Measurements from ENCODE around the gene OR6N2. TPM values are rescaled to one million over a fixed set of nuclear protein-coding genes. Genes with fewer than 3 reads are reported as not detected.

Gene OR6N2
- total RNA-seq, 1 experiment from 2014 or later, result not detected

GRCh38 chr1:158800526-158800925 lies 19.5 kb upstream of the OR6N2 start:
- H3K36me3 ChIP-seq (ENCODE audit: control insufficient read depth, insufficient read depth, low read length), result no peaks in the 10 kb centered on the region
- H3K9me3 ChIP-seq, result no peaks in the 10 kb centered on the region
- no peak for DNase-seq
- no peaks in the 10 kb centered on the region for H3K27me3 ChIP-seq (replicated peaks; ENCODE audit: control insufficient read depth, insufficient read depth, low read length)
- no peaks in the 10 kb centered on the region for H3K4me1 Mint-ChIP-seq (ENCODE audit: low read depth, unreplicated experiment)
- no peaks in the 10 kb centered on the region for H3K36me3 Mint-ChIP-seq (ENCODE audit: insufficient read depth, unreplicated experiment)
- intact Hi-C loops (cut with micrococcal nuclease; ENCODE audit: unreplicated experiment), result no loop called here
- peaks cover 3% of the 10 kb centered on the region for H3K27me3 Mint-ChIP-seq (ENCODE audit: insufficient read depth, unreplicated experiment)
- no TSS peak for BruUV-seq (replicated peaks)
- H3K9me3 Mint-ChIP-seq (ENCODE audit: unreplicated experiment), result no peaks in the 10 kb centered on the region
- ChIA-PET CTCF (no interaction called here), POLR2A (no interaction called here)
- H3K4me3 ChIP-seq (ENCODE audit: low read depth, low read length), result no peak overlapping the region
- no peak for TF ChIP-seq CTCF (IDR thresholded peaks at IDR 0.05; ENCODE audit: insufficient read depth in 1 of 2, low read depth in 1 of 2, low read length in 1 of 2, severe bottlenecking in 1 of 2, unreplicated experiment in 1 of 2)
- H3K4me3 Mint-ChIP-seq (ENCODE audit: unreplicated experiment), result no peak overlapping the region
- H3K4me1 ChIP-seq, result no peaks in the 10 kb centered on the region
- H3K27ac Mint-ChIP-seq (ENCODE audit: unreplicated experiment), result no peak overlapping the region

- Histone ChIP-seq H3K4me3 (ENCODE audit: low read depth, low read length) (no peak overlapping the region), H3K9me3 (no peaks in the 10 kb centered on the region), H3K27me3 (replicated peaks; ENCODE audit: control insufficient read depth, insufficient read depth, low read length) (no peaks in the 10 kb centered on the region), H3K4me1 (no peaks in the 10 kb centered on the region), H3K36me3 (ENCODE audit: control insufficient read depth, insufficient read depth, low read length) (no peaks in the 10 kb centered on the region)
- DNase-seq, result no peak
- no peaks in the 10 kb centered on the region for H3K4me1 Mint-ChIP-seq (ENCODE audit: low read depth, unreplicated experiment)
- POLR2A ChIA-PET, result no interaction called here
- no peak for TF ChIP-seq CTCF (IDR thresholded peaks at IDR 0.05; ENCODE audit: insufficient read depth in 1 of 2, low read depth in 1 of 2, low read length in 1 of 2, severe bottlenecking in 1 of 2, unreplicated experiment in 1 of 2)
- peaks cover 3% of the 10 kb centered on the region for H3K27me3 Mint-ChIP-seq (ENCODE audit: insufficient read depth, unreplicated experiment)
- CTCF ChIA-PET, result no interaction called here
- H3K27ac Mint-ChIP-seq (ENCODE audit: unreplicated experiment), result no peak overlapping the region
- H3K4me3 Mint-ChIP-seq (ENCODE audit: unreplicated experiment), result no peak overlapping the region
- no peaks in the 10 kb centered on the region for H3K36me3 Mint-ChIP-seq (ENCODE audit: insufficient read depth, unreplicated experiment)
- H3K9me3 Mint-ChIP-seq (ENCODE audit: unreplicated experiment), result no peaks in the 10 kb centered on the region
- intact Hi-C loops (cut with micrococcal nuclease; ENCODE audit: unreplicated experiment), result loop anchor here (5.0 kb wide), 1 partner anchor 198 kb away; no protein-coding TSS in a partner anchor
- BruUV-seq (replicated peaks), result no TSS peak
These were observed 18.7 kb upstream of the OR6N2 start for GRCh38 chr1:158799689-158800088.

- no peaks in the 10 kb centered on the region for H3K27me3 ChIP-seq (replicated peaks; ENCODE audit: control insufficient read depth, insufficient read depth, low read length)
- no peak for TF ChIP-seq CTCF (IDR thresholded peaks at IDR 0.05; ENCODE audit: insufficient read depth in 1 of 2, low read depth in 1 of 2, low read length in 1 of 2, severe bottlenecking in 1 of 2, unreplicated experiment in 1 of 2)
- no peak for DNase-seq
- Mint-ChIP-seq H3K4me1 (ENCODE audit: low read depth, unreplicated experiment) (no peaks in the 10 kb centered on the region), H3K9me3 (ENCODE audit: unreplicated experiment) (no peaks in the 10 kb centered on the region), H3K27me3 (ENCODE audit: insufficient read depth, unreplicated experiment) (peaks cover 3% of the 10 kb centered on the region), H3K36me3 (ENCODE audit: insufficient read depth, unreplicated experiment) (no peaks in the 10 kb centered on the region), H3K4me3 (ENCODE audit: unreplicated experiment) (no peak overlapping the region), H3K27ac (ENCODE audit: unreplicated experiment) (no peak overlapping the region)
- no peaks in the 10 kb centered on the region for H3K36me3 ChIP-seq (ENCODE audit: control insufficient read depth, insufficient read depth, low read length)
- ChIA-PET POLR2A (no interaction called here), CTCF (no interaction called here)
- intact Hi-C loops (cut with micrococcal nuclease; ENCODE audit: unreplicated experiment), result loop anchor here (5.0 kb wide), 1 partner anchor 199 kb away; no protein-coding TSS in a partner anchor
- H3K9me3 ChIP-seq, result no peaks in the 10 kb centered on the region
- no TSS peak for BruUV-seq (replicated peaks)
- no peaks in the 10 kb centered on the region for H3K4me1 ChIP-seq
- no peak overlapping the region for H3K4me3 ChIP-seq (ENCODE audit: low read depth, low read length)
These were observed 17.5 kb upstream of the OR6N2 start for GRCh38 chr1:158798531-158798930.

All from Caco-2 (cell line).